Stimulated activated CD4-positive, alpha-beta T cell treated with anti-CD3 and anti-CD28 coated beads, Interleukin-1b, Interleukin-23, amount 100 ng/mL, for 48 hours (primary cell): Measurements from ENCODE around the gene KCNG4.

ENCODE experiments used
- DNase-seq: peaks from one replicate; pipeline ENCODE4 v3.0.0-alpha.2; 2020

Gene KCNG4, protein sequence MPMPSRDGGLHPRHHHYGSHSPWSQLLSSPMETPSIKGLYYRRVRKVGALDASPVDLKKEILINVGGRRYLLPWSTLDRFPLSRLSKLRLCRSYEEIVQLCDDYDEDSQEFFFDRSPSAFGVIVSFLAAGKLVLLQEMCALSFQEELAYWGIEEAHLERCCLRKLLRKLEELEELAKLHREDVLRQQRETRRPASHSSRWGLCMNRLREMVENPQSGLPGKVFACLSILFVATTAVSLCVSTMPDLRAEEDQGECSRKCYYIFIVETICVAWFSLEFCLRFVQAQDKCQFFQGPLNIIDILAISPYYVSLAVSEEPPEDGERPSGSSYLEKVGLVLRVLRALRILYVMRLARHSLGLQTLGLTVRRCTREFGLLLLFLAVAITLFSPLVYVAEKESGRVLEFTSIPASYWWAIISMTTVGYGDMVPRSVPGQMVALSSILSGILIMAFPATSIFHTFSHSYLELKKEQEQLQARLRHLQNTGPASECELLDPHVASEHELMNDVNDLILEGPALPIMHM

DNA sequence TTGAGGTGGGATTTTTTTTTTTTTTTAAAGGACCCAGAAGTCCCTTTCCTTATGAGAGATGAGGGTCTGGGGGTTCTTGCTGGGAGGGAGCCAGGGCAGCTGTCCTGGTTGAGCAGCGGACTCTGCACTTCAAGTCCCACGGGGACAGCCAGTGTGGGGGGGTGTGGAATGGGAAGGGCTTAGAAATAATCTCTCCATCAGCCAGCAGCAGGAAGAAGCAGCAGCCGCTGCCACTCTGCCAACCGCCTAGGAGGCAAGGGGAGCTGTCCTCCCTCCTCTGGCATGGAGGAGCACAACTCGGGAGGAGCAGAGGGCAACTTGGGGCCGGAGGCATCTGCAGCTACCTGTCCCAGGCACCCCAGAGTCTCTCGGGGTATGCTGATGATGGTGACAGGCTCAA, at the start of gene KCNG4:
Gene KCNG4 (minus strand): TSS at position 104 of the 400 bp plus-strand sequence. CDS start 2,527 bp downstream, outside the sequence.
- no peak for DNase-seq

DNA sequence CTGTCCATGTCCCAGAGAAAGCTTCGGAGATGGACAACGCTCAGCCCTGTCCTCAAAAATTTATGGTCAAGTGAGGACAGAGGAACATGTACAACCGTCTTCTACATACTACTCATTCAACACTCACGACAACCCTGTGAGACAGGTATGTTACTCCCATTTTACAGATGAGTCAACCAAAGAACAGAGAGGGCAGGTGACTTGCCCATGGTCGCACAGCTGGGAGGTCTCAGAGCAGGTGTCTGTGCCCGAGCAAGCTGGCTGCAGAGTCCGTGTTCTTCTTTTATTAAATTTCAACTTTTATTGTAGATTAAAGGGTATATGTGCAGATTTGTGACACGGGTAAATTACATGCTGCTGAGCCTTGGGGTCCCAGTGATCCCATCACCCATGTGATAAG, 49.1 kb upstream of the KCNG4 start:
- DNase-seq = no peak

DNA sequence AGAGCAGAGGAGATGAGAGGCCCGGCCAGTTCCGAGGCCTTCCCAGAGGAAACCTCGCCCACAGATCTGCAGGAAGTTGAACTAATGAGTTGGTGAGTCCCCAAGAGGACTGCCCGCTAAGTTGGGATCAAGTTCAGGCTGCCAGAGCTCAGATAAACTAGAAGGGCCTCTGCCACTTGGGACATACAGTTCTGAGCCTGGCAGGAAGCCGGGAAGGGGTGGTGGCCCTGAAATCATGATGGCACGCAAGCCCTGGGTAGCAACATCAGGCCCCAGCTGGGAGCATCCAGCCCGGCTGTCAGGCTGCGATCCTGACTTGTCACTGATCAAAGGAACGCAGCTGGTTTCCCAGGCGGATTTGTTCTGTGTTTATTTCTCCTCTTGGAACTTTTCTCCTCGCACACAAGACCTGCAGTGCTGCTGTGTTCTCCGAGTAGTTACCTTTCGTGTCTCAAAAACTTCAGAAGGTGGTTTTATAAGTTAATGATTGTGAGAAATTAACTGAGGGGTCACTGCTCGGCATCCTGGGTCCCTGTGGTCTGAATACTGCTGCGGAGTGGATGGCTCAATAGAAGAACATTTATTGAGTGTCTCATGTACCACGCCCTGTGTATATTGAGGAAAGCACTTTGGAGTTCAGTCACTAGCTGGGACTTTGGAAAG, 46.9 kb upstream of the KCNG4 start:
- DNase-seq = no peak

DNA sequence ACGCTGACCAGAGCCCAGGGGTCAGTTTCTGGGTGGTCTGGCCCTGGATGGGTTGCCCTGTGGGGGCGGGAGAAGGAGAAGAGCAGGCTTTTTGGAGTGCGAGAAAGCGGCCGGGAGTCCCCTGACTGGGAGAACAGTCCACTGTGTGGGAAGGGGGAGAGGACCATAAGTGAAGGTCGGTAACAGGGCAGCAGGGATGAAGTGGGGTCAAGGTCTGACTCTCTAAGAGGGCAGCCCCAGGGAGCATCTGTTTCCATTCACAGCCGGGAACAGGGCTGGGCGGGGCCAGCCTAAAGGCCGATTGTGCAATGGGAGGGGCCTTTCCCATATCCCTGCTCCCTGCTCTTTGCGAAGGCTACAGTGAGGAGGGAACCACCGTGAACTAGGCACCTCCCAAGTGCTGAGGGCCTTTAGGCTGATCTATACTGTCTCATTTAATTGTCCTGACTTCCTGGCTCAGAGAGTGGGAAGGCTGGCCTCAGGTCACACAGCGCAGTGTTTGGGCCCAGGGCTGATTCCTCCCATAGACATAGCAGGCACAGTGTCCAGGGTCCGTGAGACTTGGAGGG, 44.4 kb upstream of the KCNG4 start:
- no peak for DNase-seq

DNA sequence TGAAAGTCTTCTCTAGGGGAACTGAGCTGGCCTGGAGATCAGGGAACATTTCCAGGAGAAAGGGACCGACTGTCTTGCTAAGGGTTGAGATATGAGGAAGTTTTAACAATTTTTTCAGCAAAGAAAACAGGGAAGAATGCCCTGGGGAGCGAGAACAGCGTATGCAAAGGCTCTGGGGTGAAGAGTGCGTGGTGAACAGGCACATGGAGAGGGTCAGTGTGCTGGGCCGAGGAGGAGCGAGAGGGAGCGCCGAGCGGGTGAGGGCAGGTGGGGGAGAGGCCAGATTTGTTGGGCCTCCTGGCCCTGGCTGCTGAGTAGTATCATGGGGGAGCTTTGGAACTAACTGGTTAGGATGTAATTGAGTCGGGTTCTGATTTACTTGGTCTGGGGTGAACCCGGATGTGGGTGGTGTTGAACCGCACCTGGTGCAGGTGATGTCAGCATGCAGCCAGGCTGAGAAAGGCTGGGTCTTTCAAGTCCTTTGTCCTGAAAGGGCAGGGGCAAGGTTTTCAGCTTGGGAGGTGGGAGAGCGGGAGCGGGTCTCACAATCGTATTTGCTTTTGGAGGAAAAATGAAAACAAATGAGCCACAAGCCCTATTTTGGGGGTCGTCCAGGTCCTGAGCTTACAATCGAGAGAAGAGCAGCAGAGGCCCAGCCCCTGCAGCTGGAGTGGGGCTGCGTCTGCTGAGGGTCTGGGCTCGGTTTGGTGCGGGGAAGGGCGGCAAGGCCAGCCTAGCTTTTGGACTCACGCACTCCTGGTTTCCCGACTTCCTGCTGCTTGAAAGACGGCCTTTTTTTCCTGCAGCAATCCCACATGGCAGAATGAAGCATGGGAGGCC, 43.7 kb upstream of the KCNG4 start:
- DNase-seq = no peak

DNA sequence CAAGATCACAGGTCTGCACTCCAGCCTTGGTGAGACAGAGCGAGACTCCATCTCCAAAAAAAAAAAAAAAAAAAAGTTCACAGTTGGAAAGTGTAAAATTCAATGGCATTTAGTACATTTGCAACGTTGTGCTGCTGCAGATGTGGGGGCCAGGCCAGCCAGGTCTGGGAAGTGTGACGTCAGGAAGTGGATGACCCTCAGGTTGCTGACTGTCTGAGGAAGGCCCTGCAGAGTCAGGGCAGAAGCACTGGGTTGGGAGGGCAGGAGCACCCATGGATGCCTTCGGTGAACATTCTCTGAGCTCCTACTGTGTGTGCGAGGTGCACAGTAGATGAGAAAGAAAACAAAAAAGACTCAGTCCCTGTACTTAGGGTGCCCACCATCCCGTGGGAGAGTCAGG, 42.7 kb upstream of the KCNG4 start:
- DNase-seq = no peak

DNA sequence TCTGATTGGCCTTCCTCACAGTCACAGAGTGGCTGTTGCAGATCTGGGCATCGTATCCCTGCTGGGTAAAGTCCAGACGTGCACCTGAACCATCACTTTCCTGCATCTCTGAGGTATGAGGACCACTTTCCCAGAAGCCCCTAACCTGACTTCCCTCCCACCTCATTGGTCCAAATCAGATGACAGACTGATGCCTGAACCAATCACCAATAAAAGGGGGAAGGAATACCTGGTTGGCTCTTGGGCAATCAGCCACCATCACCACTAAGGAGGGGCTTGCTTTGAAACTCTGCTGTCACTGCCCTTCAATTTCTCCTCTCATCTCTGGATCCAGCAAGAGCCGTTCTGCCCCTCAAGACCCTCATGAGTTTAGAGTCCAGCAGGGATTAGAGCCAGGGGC, 41.3 kb upstream of the KCNG4 start:
- no peak for DNase-seq

DNA sequence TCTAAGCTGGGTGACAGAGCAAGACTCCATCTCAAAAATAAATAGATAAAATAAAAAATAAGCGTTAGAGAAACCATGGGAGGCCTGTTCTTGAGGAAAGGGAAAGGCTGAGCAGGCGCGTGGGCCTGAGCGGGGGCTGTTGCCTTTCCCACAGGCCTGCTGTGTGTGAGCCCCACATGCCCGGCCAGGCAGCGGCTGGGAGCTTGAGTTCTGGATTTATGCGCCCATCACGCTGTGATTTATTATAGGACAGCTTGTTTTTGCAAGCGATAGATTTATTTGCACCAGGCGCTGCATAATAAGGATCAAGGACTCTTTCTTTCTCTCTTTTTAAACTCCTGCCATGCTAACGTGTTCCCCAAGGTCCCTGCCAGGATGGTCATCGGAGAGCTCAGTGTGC, 40.1 kb upstream of the KCNG4 start:
- DNase-seq = no peak

DNA sequence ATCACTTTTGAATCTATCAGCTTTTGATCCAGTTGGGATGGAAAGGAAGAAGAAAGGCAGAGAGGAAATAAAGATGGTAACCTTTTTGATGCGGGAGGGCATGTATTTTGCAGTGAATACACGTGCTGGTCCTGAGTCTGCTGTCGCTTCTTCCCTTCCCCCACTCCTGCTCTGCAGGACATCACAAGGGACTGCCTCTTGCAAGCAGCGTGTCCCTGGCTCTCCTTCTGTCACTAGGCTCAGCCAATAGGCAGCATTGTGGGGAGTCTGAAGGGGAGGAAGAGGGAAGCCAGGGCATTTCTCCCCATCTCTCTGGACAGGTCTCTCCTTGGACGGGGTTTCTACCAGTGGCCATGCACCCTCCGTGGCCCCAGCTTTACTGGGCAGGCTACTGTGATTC, 39.2 kb upstream of the KCNG4 start:
- DNase-seq = no peak

DNA sequence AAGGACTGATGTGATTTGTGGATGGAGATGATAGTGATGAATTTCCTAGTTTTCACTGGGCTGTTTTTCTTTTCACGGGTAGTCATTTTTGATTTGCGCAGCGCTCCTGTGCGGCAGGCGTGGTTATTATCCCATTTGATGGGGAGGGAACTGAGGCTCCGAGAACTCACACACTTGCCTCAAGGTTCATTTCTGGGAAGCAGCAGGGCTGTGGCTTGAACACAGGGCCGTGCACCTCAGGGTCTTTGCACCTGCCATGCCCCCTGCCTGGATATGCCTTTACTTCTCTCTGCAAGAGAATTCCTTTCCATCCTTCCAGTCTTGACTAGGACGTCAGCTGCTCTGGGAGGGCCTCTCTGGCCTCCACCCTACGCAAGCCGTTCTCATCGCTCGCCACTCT, 38.5 kb upstream of the KCNG4 start:
- no peak for DNase-seq

DNA sequence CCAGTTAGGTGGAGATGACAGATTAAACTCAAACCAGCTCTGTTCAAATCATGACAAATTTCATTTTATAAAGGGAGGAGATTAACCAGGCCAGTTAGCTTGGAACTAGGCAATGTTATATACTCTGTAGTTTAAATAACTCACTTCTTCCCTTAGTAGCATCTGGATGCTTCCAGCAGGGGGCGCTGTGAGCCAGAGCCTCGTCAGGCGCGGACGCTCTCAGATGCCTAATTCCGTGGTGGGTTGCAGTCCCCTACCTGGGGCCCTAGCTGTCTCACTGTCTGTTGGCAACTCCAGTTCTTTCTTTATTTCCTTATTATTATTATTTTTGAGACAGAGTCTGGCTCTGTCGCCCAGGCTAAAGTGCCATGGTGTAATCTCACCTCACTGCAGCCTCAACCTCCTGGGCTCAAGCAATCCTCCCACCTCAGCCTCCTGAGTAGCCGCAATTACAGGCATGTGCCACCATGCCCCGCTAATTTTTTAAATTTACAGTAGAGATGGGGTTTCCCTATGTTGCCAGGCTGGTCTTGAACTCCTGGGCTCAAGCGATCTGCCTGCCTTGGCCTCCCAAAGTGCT, 37.5 kb upstream of the KCNG4 start:
- peak; percentile 68 for DNase-seq

DNA sequence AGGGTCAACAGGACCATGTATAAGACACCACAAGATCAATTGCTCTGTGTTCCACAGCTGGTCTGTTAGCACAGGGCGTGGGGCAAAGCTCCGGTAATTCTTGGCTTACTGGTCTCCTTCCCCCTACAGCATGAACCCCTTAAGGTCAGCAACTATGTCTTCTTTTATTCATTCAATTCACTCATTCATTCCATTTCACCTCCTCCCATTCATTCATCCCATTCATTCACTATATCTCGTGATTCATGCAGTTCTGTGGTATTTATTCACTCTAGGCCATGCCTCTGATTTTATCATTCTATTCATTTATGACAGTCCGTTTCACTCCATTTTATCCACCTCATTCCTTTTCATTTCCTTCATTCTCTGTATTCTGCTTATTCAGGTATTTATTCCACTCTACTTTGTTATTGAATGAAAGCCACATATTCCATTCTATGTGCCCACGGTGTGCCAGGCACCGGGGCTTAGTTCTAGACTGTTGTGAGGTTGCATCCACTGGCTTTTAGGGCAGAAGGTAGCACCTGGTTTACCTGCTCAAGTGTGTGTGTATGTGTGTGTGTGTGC, 35.9 kb upstream of the KCNG4 start:
- DNase-seq = no peak

DNA sequence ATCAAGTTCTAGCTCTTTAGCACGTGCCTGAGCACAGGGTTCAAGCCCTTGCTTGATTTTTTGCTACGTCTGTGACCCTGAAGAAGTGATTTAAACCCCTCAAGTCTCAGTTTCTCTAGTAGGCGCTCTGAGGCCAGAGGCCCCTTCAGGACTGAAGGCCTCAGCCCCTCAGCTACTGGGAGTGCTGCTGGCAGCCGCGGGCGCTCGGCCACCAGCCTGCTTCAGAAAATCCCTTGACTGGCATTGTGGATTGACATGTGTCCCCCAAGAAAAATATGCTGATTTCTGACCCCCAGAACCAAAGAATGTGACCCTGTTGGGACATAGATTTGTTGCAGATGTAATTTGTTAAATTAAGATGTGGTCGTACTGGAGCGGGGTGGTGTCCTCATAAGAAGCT, 34.7 kb upstream of the KCNG4 start:
- DNase-seq = no peak

DNA sequence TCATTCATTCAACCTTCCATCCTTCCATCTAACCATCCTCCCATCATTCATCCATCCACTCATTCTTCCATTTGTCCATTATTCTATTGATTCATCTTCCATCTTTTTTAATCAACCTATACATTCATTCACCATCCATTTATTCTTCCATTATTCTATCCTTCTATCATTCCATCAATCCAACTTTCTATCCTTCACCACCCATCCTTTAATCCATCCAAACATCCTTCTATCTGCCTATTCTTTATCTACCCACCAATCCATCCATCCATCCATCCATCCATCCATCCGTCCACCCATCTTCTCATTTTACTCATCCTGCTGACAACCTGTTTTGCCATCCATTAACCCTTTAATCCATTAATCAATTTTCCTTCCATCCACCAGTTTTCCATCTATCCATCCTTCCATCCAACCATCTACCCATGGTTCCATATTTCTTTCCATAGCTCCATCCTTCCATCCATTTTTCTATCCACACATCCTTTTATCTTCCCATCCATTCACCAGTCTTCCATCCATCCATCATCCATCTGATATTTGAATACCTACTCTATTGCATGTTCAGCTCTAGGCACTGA, 33.0 kb upstream of the KCNG4 start:
- DNase-seq = no peak

DNA sequence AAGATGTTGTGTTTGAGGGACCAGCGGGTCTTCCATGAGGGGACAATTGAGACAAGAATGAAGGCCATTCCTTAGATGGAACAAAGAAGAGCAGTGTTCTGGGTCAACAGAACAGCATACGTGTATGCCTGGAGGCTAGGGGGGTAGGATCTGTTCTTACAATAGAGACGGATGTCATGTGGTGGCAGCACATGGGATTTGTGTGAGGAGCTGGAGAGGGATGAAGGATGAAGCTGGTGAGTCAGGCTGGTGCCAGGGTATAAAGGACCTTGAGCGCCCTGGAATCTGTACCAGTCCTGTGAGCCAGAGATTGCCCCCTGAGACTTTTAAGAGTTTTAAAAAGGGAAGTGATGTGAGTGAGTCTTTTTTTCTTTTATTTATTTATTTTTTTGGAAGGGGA, 32.1 kb upstream of the KCNG4 start:
- DNase-seq = no peak

DNA sequence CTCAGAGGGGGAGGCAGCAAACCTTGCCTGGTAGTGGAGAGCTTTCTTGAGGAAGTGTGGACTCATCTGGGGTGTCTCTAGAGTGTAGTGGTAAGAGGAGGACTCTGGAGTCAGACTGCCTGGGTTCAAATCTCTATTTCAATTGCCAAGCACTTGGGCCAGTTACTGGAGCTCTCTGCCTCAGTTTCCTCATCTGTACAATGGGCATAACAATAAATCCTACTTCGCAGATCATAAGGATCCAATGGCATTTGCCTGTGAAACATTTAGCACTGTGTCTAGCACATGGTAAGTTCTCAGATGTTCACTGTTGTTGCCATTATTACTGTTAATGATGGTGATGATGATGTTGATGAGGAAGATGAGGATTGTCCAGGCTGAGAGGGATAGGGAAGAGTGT, 31.2 kb upstream of the KCNG4 start:
- DNase-seq = no peak

DNA sequence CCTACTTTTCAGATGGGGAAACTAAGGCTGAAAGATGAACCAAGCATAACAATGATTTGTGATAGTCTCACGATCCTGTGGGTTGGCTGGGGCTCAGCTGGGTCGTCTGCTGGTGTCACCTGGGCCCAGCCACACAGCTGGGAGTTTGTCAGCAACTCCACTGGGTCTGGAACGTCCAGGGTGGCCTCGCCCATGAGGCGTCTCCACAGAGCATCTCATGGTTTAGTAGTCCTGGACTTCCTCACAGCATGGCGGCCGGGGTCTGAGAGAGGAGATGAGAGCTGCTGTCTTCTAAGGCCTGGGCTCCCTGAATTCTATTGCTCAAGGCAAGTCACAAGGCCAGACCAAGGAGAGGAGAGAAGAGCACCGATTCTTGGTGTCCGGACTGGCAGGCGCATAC, 30.7 kb upstream of the KCNG4 start:
- DNase-seq = no peak

DNA sequence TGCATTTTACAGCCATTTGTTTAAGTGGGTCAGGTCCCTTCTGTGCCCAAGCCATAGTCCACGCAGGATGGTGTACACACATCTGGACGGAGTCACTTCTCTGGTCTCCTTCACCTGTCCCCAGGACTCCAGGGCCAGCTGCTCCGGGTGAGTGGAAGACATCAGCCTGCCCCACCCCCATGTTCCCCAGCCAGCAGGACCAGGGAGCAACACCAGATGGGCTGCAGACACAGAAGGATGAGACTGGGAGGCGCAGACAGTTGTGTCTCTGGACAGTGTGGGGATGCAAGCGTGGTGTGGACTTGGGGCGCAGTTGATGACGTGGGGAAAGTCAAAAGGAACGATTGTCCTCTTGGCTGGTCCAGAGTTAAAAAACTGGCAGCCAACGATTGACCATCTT, 30.3 kb upstream of the KCNG4 start:
- DNase-seq = no peak

DNA sequence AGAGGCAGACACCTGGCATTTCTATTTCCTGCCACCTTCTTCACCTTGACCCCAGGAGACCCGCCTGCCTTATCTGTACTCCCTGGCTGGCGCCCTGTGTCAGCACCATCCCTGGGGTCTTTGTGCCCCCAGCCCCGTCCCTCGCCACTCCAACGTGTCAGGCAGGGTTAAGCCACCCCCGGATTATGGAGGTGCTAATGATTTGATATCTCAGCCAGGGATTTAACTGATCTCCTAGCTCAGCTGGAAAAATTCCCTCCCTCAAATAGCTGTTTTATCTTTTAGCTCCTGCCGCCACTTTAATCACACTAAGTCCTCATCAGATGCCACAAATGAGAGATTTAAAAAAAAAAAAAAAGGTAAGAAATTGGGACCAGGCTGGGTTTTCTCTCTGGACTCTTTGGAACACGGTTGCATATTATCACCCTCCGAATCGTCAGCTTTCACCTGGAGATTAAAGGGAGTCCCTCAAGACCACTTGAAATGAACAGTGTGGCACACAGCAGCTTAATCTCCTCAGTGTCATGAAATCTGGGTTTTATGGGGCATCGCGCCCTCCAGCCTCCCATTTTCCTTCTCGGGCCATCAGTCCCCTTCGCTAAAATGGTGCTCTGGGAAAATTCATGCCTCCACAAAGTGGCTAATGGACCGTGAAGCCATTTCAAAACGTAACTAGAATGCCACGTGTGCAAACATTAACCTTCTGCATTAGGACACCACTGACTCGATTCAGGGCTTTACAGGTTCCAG, 28.7 kb upstream of the KCNG4 start:
- DNase-seq = no peak

DNA sequence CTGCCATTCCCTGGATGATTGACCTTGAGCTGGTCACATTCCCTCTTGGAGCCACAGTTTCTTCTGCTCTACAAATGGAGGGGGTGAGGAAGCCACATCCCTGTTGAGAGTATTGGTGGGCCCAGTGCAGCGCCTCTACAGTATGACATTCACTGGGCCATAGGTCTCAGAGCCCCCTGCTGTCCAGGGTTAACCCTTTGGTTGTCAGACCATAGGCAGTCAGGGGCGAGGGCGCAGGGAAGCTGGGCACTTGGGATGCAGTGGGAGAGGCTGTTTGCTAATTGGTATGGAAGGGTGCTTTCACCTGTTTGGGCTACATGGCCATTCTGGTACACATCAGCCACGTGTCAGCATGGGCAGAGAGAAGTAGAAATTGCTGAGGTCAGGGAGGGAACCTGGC, 27.6 kb upstream of the KCNG4 start:
- no peak for DNase-seq

DNA sequence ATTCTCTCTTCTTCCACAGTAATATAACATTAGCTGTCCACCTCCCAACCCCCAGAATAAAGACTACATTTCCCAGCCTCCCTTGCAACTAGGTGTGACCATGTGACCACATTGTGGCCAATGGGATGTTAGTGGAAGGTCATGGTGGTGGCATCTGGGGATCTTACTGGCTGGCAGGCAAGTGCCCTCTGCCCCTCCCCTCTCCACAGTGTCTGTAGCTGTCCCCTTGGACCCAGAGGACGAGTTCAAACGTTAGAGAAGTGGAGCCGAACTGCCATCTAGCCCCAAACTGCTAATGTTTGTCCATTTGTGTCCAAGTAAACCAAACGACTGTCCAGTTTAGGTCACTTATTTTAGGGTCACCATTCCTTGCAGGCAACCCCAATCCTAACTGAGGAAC, 26.6 kb upstream of the KCNG4 start:
- DNase-seq = peak; percentile 32
